ENCODE data around the gene EBNA1BP2. TPM values are rescaled to one million over a fixed set of nuclear protein-coding genes. Genes with fewer than 3 reads are reported as not detected.

The EBNA1BP2 gene
- total and polyA plus RNA-seq, 4 donors, result 35.9 to 99.4 (median 58.4) TPM

- Histone ChIP-seq H3K36me3 (ENCODE audit: control insufficient read depth in 4 of 4, insufficient read depth in 4 of 4, low read length in 4 of 4) (no peaks in the 10 kb centered on the region), H3K9ac (ENCODE audit: insufficient read depth in 1 of 2, low read length in 2 of 2) (no peak overlapping the region), H3K27ac (ENCODE audit: low read depth in 1 of 2, low read length in 1 of 2) (no peak overlapping the region), H3K4me3 (no peak overlapping the region), H3K27me3 (ENCODE audit: control insufficient read depth in 3 of 3, insufficient read depth in 3 of 3, low read length in 2 of 3) (no peaks in the 10 kb centered on the region), H3K4me1 (ENCODE audit: control insufficient read depth in 5 of 5, insufficient read depth in 5 of 5, low read length in 5 of 5) (no peaks in the 10 kb centered on the region), H3K9me3 (ENCODE audit: control insufficient read depth in 4 of 4, insufficient read depth in 3 of 4, low read length in 3 of 4) (peaks cover 0 to 3% (median 0%) of the 10 kb centered on the region in 4 donors)
- DNase-seq, result no peak
- WGBS, 2 donors, result 81 to 82% methylated on average over 9 of the region's 9 CpGs
- ATAC-seq (ENCODE audit: insufficient read depth, low FRiP score), result no peak
- TF ChIP-seq CTCF (IDR thresholded peaks at IDR 0.05; ENCODE audit: control extremely low read depth, extremely low read depth), result no peak
Observed at GRCh38 chr1:43135857-43136781, 36.0 kb downstream of the EBNA1BP2 start.

- TF ChIP-seq CTCF (IDR thresholded peaks at IDR 0.05; ENCODE audit: control extremely low read depth, extremely low read depth), result no peak
- ATAC-seq (ENCODE audit: insufficient read depth, low FRiP score) (no peak), DNase-seq (no peak)
- Histone ChIP-seq H3K36me3 (ENCODE audit: control insufficient read depth in 4 of 4, insufficient read depth in 4 of 4, low read length in 4 of 4) (no peaks in the 10 kb centered on the region), H3K4me1 (ENCODE audit: control insufficient read depth in 5 of 5, insufficient read depth in 5 of 5, low read length in 5 of 5) (no peaks in the 10 kb centered on the region), H3K9me3 (ENCODE audit: control insufficient read depth in 4 of 4, insufficient read depth in 3 of 4, low read length in 3 of 4) (no peaks in the 10 kb centered on the region), H3K4me3 (no peak overlapping the region), H3K27ac (ENCODE audit: low read depth in 1 of 2, low read length in 1 of 2) (no peak overlapping the region), H3K27me3 (ENCODE audit: control insufficient read depth in 3 of 3, insufficient read depth in 3 of 3, low read length in 2 of 3) (no peaks in the 10 kb centered on the region), H3K9ac (ENCODE audit: insufficient read depth in 1 of 2, low read length in 2 of 2) (no peak overlapping the region)
Observed at GRCh38 chr1:43134640-43135039, 37.5 kb downstream of the EBNA1BP2 start.

- H3K9me3 ChIP-seq (ENCODE audit: control insufficient read depth in 4 of 4, insufficient read depth in 3 of 4, low read length in 3 of 4), result no peaks in the 10 kb centered on the region
- no peak for DNase-seq
- no peaks in the 10 kb centered on the region for H3K4me1 ChIP-seq (ENCODE audit: control insufficient read depth in 5 of 5, insufficient read depth in 5 of 5, low read length in 5 of 5)
- no peak overlapping the region for H3K27ac ChIP-seq (ENCODE audit: low read depth in 1 of 2, low read length in 1 of 2)
- WGBS, 2 donors, result 44 to 61% methylated on average over 1 of the region's 1 CpG
- H3K27me3 ChIP-seq (ENCODE audit: control insufficient read depth in 3 of 3, insufficient read depth in 3 of 3, low read length in 2 of 3), result no peaks in the 10 kb centered on the region
- TF ChIP-seq CTCF (IDR thresholded peaks at IDR 0.05; ENCODE audit: control extremely low read depth, extremely low read depth), result no peak
- H3K9ac ChIP-seq (ENCODE audit: insufficient read depth in 1 of 2, low read length in 2 of 2), result no peak overlapping the region
- no peak for ATAC-seq (ENCODE audit: insufficient read depth, low FRiP score)
- H3K36me3 ChIP-seq (ENCODE audit: control insufficient read depth in 4 of 4, insufficient read depth in 4 of 4, low read length in 4 of 4), result no peaks in the 10 kb centered on the region
- H3K4me3 ChIP-seq, result no peak overlapping the region
Observed at GRCh38 chr1:43134068-43134467, 38.0 kb downstream of the EBNA1BP2 start.
